Stimulated activated naive B cell treated with anti-CD40 and anti-IgM and Interleukin-4, amounts not matched to agents 10 μg/mL and 1 μg/mL and 100 μg/mL, for 72 hours (primary cell): ENCODE data around the gene SYNM.
"Not testable (repeated sequence)": the region's sequence is repeated elsewhere in the genome, so short reads cannot be mapped to it uniquely, and the experiment has no call there.

Source experiments
- ATAC-seq, 2 donors: fragments of 150-1000 bp; cut with Tn5 transposase; replicated peaks; 2 replicates each; pipeline ENCODE4 v1.10.0; 2021; ENCODE audit warnings: moderate library complexity in 1 of 2
- DNase-seq: peaks from one replicate; pipeline ENCODE4 v3.0.0; 2021
- H3K27ac Mint-ChIP-seq: one replicate; pipeline ENCODE4 v1.8.0; 2022; ENCODE audit warnings: mild to moderate bottlenecking, mixed read lengths
- H3K27me3 Mint-ChIP-seq, 2 donors: one replicate each; pipeline ENCODE4 v1.8.0; 2022; ENCODE audit warnings: mixed read lengths in 2 of 2
- H3K36me3 Mint-ChIP-seq, 2 donors: one replicate each; pipeline ENCODE4 v1.8.0; 2022; ENCODE audit warnings: mixed read lengths in 2 of 2, mild to moderate bottlenecking in 1 of 2
- H3K4me1 Mint-ChIP-seq, 2 donors: one replicate each; pipeline ENCODE4 v1.8.0; 2022; ENCODE audit warnings: mixed read lengths in 2 of 2, mild to moderate bottlenecking in 1 of 2
- H3K4me3 Mint-ChIP-seq, 2 donors: one replicate each; pipeline ENCODE4 v1.8.0; 2022; ENCODE audit warnings: mild to moderate bottlenecking in 2 of 2, mixed read lengths in 2 of 2, moderate library complexity in 1 of 2
- H3K9me3 Mint-ChIP-seq, 2 donors: one replicate each; pipeline ENCODE4 v1.8.0; 2022; ENCODE audit warnings: mixed read lengths in 2 of 2, mild to moderate bottlenecking in 1 of 2

Gene SYNM

DNA sequence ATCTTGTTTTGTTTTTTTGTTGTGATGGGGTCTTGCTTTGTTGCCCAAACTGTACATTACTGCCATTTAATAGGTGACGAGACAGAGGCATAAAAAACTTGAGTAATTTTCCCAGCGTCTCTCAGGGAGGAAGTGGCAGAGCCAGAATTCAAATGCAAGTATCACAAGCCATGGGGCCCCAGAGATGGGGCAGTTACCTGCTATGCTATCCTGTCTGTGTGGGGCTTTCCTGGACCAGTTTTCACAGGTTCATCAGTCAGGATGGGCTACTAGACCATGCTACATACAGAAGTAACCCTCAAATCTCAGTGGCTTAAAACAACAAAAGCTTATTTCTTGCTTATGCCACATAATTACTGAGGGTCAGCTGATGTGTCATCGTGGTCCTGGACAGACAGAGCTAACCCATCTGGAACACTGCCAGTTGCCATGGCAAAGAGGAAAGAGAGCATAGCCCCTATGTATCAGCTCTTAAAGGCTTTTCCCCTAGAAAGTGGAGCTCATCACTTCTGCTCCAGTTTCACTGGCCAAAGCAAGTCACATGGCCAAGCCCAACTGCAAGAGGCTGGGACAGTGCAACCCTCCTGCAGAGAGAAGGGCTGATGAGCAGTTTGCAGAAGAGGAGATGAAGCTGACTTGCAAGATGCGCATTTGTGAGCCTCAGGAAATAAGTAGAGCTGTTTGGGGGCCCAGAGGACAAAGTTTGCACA is 31.7 kb upstream of the SYNM start:
- peaks cover 2 to 8% of the 10 kb centered on the region in 2 donors for H3K4me1 Mint-ChIP-seq
- ATAC-seq (peak in 1 of 2 donors; percentile 16), DNase-seq (no peak)
- no peaks in the 10 kb centered on the region for H3K9me3 Mint-ChIP-seq
- H3K27ac Mint-ChIP-seq = no peak overlapping the region
- H3K4me3 Mint-ChIP-seq = no peak overlapping the region
- no peaks in the 10 kb centered on the region for H3K36me3 Mint-ChIP-seq
- peaks cover 0 to 9% of the 10 kb centered on the region in 2 donors for H3K27me3 Mint-ChIP-seq

GRCh38 chr15:99074446-99074845 is 30.4 kb upstream of the SYNM start:
- H3K36me3 Mint-ChIP-seq = no peaks in the 10 kb centered on the region
- H3K4me1 Mint-ChIP-seq = peaks cover 2 to 8% of the 10 kb centered on the region in 2 donors
- ATAC-seq (no peak), DNase-seq (no peak)
- no peak overlapping the region for H3K4me3 Mint-ChIP-seq
- peaks cover 0 to 18% of the 10 kb centered on the region in 2 donors for H3K27me3 Mint-ChIP-seq
- no peaks in the 10 kb centered on the region for H3K9me3 Mint-ChIP-seq
- no peak overlapping the region for H3K27ac Mint-ChIP-seq

- H3K36me3 Mint-ChIP-seq, H3K4me3 Mint-ChIP-seq, H3K9me3 Mint-ChIP-seq, H3K4me1 Mint-ChIP-seq, H3K27ac Mint-ChIP-seq, ATAC-seq, DNase-seq: not testable (repeated sequence)
- H3K27me3 Mint-ChIP-seq = peaks cover 0 to 18% of the 10 kb centered on the region in 2 donors
These were observed 29.7 kb upstream of the SYNM start for GRCh38 chr15:99075059-99075652.

DNA sequence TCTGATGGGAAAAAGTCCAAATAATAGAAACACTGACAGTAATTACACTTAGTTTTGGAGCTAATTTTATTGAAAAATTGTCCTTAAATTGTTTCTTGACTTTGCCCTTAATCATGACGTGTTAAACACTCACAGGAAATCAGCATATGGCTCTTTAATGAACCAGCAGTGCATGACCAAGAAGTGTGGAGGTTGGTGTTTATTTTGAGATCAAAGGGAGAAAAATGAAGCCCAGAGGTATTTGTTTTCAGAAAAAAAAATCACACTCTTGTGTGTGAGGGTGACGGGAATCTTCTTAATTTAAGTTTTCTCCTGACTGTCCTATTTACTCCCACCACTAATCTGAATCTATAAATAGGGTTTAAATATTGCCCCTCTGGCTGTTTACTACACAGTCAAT is 28.8 kb upstream of the SYNM start:
- peak in 1 of 2 donors; percentile 18 for ATAC-seq
- H3K4me3 Mint-ChIP-seq = peak overlapping the region; percentile 87 to 88
- H3K4me1 Mint-ChIP-seq = peaks cover 2 to 8% of the 10 kb centered on the region in 2 donors
- peaks cover 4 to 22% of the 10 kb centered on the region in 2 donors for H3K27me3 Mint-ChIP-seq
- no peaks in the 10 kb centered on the region for H3K9me3 Mint-ChIP-seq
- no peaks in the 10 kb centered on the region for H3K36me3 Mint-ChIP-seq
- H3K27ac Mint-ChIP-seq = no peak overlapping the region
- DNase-seq = no peak

- peaks cover 4 to 24% of the 10 kb centered on the region in 2 donors for H3K27me3 Mint-ChIP-seq
- H3K36me3 Mint-ChIP-seq = no peaks in the 10 kb centered on the region
- ATAC-seq (peak; percentile 82 to 94), DNase-seq (peak; percentile 31)
- peaks cover 2 to 8% of the 10 kb centered on the region in 2 donors for H3K4me1 Mint-ChIP-seq
- peak overlapping the region; percentile 59 for H3K27ac Mint-ChIP-seq
- no peaks in the 10 kb centered on the region for H3K9me3 Mint-ChIP-seq
- H3K4me3 Mint-ChIP-seq = peak overlapping the region; percentile 87 to 88
These were observed 28.1 kb upstream of the SYNM start for GRCh38 chr15:99076555-99077308.

- Mint-ChIP-seq H3K9me3 (no peaks in the 10 kb centered on the region), H3K4me1 (no peaks in the 10 kb centered on the region), H3K36me3 (peaks cover 0 to 2% of the 10 kb centered on the region in 2 donors), H3K27ac (no peak overlapping the region), H3K27me3 (peaks cover 9 to 30% of the 10 kb centered on the region in 2 donors), H3K4me3 (no peak overlapping the region)
- ATAC-seq = no peak
- no peak for DNase-seq
These were observed 22.1 kb upstream of the SYNM start for GRCh38 chr15:99082798-99083197.

DNA sequence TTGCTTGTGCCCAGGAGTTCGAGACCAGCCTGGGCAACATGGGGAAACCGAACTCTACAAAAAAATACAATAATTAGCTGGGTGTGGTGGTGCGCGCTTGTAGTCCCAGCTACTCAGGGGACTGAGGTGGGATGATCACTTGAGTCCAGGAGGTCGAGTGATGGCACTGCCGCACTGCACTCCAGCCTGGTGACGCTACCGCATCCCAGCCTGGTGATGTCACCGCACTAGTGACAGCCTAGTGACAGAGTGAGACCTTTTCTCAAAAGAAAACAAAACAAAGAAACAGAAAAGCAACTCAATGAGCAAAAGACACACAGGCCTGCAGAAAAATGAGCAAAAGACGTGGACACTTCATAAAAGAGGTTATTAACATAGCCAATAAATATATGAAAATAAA is 19.9 kb upstream of the SYNM start:
- DNase-seq (no peak), ATAC-seq (no peak)
- Mint-ChIP-seq H3K27me3 (peaks cover 9 to 18% of the 10 kb centered on the region in 2 donors), H3K9me3 (no peaks in the 10 kb centered on the region), H3K4me3 (no peak overlapping the region), H3K36me3 (peaks cover 0 to 2% of the 10 kb centered on the region in 2 donors), H3K4me1 (peaks cover 2 to 4% of the 10 kb centered on the region in 2 donors), H3K27ac (no peak overlapping the region)

GRCh38 chr15:99085413-99086326 is 19.2 kb upstream of the SYNM start:
- Mint-ChIP-seq H3K4me3 (no peak overlapping the region), H3K4me1 (peaks cover 6 to 10% of the 10 kb centered on the region in 2 donors), H3K36me3 (peaks cover 0 to 2% of the 10 kb centered on the region in 2 donors), H3K27me3 (peaks cover 9 to 17% of the 10 kb centered on the region in 2 donors), H3K27ac (no peak overlapping the region), H3K9me3 (no peaks in the 10 kb centered on the region)
- ATAC-seq = no peak
- no peak for DNase-seq

- H3K4me3 Mint-ChIP-seq = no peak overlapping the region
- H3K27me3 Mint-ChIP-seq = peaks cover 4 to 11% of the 10 kb centered on the region in 2 donors
- H3K27ac Mint-ChIP-seq = no peak overlapping the region
- H3K4me1 Mint-ChIP-seq = peaks cover 8 to 15% of the 10 kb centered on the region in 2 donors
- H3K9me3 Mint-ChIP-seq = no peaks in the 10 kb centered on the region
- DNase-seq = no peak
- H3K36me3 Mint-ChIP-seq = peaks cover 0 to 2% of the 10 kb centered on the region in 2 donors
- no peak for ATAC-seq
These were observed 18.6 kb upstream of the SYNM start for GRCh38 chr15:99086327-99086667.

DNA sequence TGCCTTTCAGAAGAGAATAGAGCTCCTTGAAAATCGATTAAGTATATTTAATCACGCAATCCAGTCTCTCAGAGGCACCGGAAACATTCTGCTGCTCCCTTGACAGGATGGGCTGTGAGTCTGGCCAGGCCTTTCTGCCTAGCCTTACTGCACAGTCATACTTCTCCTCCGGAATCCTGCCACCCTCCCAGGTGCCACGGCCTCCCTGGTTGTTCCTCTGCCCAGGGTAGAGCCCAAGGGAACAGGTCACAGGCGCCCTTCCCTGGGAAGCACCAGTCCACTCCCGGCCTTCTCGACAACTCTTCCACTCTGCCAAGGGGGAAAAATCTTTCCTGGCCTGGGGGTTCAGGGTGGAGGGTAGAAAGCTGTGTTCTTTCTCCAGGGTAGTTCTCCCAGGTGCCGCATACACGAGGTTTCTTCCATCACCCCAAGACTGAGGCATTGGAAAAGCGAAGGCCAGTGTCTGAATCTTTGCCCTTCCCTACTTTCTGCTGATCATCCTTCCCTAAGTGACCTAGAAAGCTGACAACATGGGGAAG is 17.4 kb upstream of the SYNM start:
- H3K27ac Mint-ChIP-seq = no peak overlapping the region
- H3K4me1 Mint-ChIP-seq = peaks cover 8 to 15% of the 10 kb centered on the region in 2 donors
- H3K36me3 Mint-ChIP-seq = peaks cover 0 to 2% of the 10 kb centered on the region in 2 donors
- H3K9me3 Mint-ChIP-seq = no peaks in the 10 kb centered on the region
- no peak overlapping the region for H3K4me3 Mint-ChIP-seq
- DNase-seq (no peak), ATAC-seq (no peak)
- peaks cover 4 to 11% of the 10 kb centered on the region in 2 donors for H3K27me3 Mint-ChIP-seq

DNA sequence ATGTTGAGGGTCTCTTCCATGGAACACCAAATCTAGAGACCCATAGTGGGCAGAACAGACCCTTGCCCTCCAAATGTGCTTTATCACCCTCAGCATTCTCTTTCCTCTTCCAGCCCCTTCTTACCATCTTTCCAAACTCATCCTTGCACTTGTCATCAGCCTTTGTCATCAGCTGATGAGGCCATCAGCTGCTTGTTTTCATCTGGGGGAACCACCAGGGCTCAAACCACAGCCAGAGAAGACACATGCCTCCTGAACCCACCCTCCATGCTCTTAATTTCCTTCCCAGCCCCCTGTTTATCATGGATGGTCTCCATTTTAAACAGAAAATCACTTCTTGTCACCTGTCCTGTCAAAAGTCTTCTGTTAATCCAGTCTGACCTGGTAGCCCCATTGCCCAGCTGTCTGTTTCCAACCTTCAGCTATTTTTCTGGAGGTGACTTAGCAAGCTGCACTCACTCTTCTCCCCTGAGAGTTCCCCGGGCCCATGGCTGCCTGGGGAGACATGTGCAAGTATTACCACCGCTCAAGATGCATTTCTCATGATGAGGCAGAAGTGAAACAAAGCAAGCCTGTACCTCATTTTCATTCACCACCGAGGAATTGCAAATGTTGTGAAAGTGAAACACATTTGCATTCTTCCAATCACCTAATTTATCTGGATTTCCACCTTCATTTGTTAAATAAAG is 14.7 kb upstream of the SYNM start:
- Mint-ChIP-seq H3K27me3 (peaks cover 0 to 5% of the 10 kb centered on the region in 2 donors), H3K4me3 (peak overlapping the region; percentile 31 to 60), H3K9me3 (no peaks in the 10 kb centered on the region), H3K36me3 (no peaks in the 10 kb centered on the region), H3K27ac (peak overlapping the region; percentile 89), H3K4me1 (peaks cover 8 to 15% of the 10 kb centered on the region in 2 donors)
- peak; percentile 73 for DNase-seq
- peak; percentile 99 to 100 for ATAC-seq

DNA sequence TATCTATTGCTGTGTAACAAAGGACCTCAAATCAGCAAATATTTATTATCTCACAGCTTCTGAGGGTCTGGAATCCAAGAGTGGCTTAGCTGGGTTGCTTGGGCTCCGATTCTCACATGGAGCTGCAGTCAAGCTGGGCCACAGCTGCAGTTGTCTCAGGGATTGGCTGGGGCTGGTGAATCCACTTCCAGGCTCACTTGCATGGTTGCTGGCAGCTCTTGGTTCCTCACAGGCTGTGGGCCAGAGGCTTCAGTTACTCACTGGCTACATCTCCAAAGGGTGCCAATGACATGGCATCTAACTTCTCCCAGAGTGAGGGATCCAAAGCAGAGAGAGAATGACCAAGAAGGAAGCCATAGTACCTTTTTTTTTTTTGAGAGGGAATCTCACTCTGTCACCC is 13.9 kb upstream of the SYNM start:
- H3K36me3 Mint-ChIP-seq = no peaks in the 10 kb centered on the region
- ATAC-seq (no peak), DNase-seq (no peak)
- H3K4me3 Mint-ChIP-seq = no peak overlapping the region
- H3K27me3 Mint-ChIP-seq = peaks cover 0 to 5% of the 10 kb centered on the region in 2 donors
- no peaks in the 10 kb centered on the region for H3K9me3 Mint-ChIP-seq
- H3K27ac Mint-ChIP-seq = no peak overlapping the region
- peaks cover 8 to 15% of the 10 kb centered on the region in 2 donors for H3K4me1 Mint-ChIP-seq

DNA sequence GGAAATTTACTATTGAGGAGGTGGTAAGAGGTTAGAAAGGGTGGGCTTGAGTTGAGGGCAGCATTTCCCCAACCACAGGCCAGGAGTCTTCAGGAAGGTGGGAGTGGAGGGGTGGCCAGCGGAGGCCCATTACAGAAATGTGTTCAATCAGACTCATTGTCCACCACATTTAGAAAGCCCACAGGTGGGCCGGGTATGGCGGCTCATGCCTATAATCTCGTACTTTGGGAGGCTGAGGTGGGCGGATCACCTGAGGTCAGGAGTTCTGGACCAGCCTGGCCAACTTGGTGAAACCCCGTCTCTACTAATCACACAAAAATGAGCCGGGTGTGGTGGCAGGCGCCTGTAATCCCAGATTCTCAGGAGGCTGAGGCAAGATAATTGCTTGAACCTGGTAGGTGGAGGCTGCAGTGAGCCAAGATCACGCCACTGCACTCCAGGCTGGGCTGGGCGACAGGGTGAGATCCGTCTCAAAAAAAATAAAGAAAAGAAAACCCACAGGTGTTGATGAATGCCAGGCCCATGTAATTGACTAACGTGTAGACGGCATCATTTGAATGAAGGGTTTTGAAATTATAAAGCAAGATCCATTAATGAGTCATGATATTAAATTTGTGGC is 12.2 kb upstream of the SYNM start:
- Mint-ChIP-seq H3K36me3 (no peaks in the 10 kb centered on the region), H3K27me3 (peaks cover 1 to 5% of the 10 kb centered on the region in 2 donors), H3K27ac (no peak overlapping the region), H3K9me3 (no peaks in the 10 kb centered on the region), H3K4me1 (peaks cover 8 to 15% of the 10 kb centered on the region in 2 donors), H3K4me3 (no peak overlapping the region)
- ATAC-seq (no peak), DNase-seq (no peak)
